H1 (cell line): ENCODE data around the gene RNF39. TPM values are rescaled to one million over a fixed set of nuclear protein-coding genes. Genes with fewer than 3 reads are reported as not detected.
A peak's percentile ranks its signal among the peaks of the same experiment; 100 is the strongest.

ENCODE experiments used
- CTCF ChIA-PET: fragments of 300-600 bp; sonication (Branson Sonifier 250); formaldehyde crosslinking; loops from one replicate; lab custom pipeline; 2021; ENCODE audit not compliant: partially characterized antibody; lab: Charles Lee
- POLR2A ChIA-PET: fragments of 300-600 bp; sonication (Branson Sonifier 250); formaldehyde crosslinking; loops from one replicate; lab custom pipeline; 2021; ENCODE audit warnings: inconsistent platforms; ENCODE audit not compliant: partially characterized antibody; lab: Charles Lee
- DNase-seq, 2 experiments: peaks; one replicate each; pipeline versions ENCODE4 v3.0.0 to v3.0.0-alpha.2; 2010 to 2022; ENCODE audit warnings: low spot score in 2 of 2, low read depth in 1 of 2, mixed read lengths in 1 of 2
- FAIRE-seq: peaks from 2 replicates; lab custom pipeline; 2011; peaks lifted over from hg19 to GRCh38; lab: Jason Lieb, UNC
- H2AFZ ChIP-seq: 2 replicates; pipeline ENCODE4 v1.8.1; 2012; ENCODE audit warnings: low read length, inconsistent platforms
- H2AK5ac ChIP-seq: 2 replicates; pipeline ENCODE4 v1.6.1; 2013; ENCODE audit warnings: low read depth, low read length
- H2BK120ac ChIP-seq: replicated peaks from 2 replicates; pipeline ENCODE3; 2013; ENCODE audit warnings: low read depth, low read length, inconsistent platforms
- H2BK12ac ChIP-seq: 2 replicates; pipeline ENCODE4 v1.6.1; 2013; ENCODE audit warnings: low read depth, low read length
- H2BK15ac ChIP-seq: 2 replicates; pipeline ENCODE4 v1.6.1; 2013; ENCODE audit warnings: low read length
- H2BK20ac ChIP-seq: 2 replicates; pipeline ENCODE4 v1.6.1; 2013; ENCODE audit warnings: low read length
- H2BK5ac ChIP-seq: 2 replicates; pipeline ENCODE4 v1.6.1; 2013; ENCODE audit warnings: low read depth, low read length
- H3K14ac ChIP-seq: 2 replicates; pipeline ENCODE4 v1.6.1; 2013; ENCODE audit warnings: inconsistent platforms; ENCODE audit not compliant: insufficient read length
- H3K18ac ChIP-seq: 2 replicates; pipeline ENCODE4 v1.6.1; 2013; ENCODE audit warnings: low read length; ENCODE audit errors: extremely low read depth
- H3K23ac ChIP-seq: 2 replicates; pipeline ENCODE4 v1.6.1; 2013; ENCODE audit warnings: inconsistent platforms; ENCODE audit not compliant: insufficient read length
- H3K23me2 ChIP-seq: 2 replicates; pipeline ENCODE4 v1.6.1; 2013; ENCODE audit warnings: low read depth, low read length
- H3K27ac ChIP-seq: 2 replicates; pipeline ENCODE4 v1.6.1; 2011; ENCODE audit warnings: low read depth, low read length, inconsistent platforms
- H3K27me3 ChIP-seq, 4 experiments: replicated peaks in 1 of 4; 1 replicate in 1 of 4; 2 replicates in 3 of 4; pipeline versions ENCODE4 v1.6.1 to v1.8.1; 2011 to 2013; ENCODE audit warnings: low read length in 3 of 4, mild to moderate bottlenecking in 3 of 4, inconsistent platforms in 2 of 4, mixed read lengths in 2 of 4, moderate library complexity in 1 of 4; ENCODE audit not compliant: control insufficient read depth in 3 of 4, insufficient read depth in 3 of 4; ENCODE audit errors: extremely low read depth in 1 of 4
- H3K36me3 ChIP-seq, 4 experiments: 2 replicates each; pipeline versions ENCODE4 v1.6.1 to v1.8.1; 2011 to 2013; ENCODE audit warnings: mild to moderate bottlenecking in 4 of 4, low read length in 3 of 4, moderate library complexity in 2 of 4, control low read depth in 1 of 4, inconsistent platforms in 1 of 4; ENCODE audit not compliant: insufficient read depth in 4 of 4, control insufficient read depth in 2 of 4
- H3K4ac ChIP-seq: replicated peaks from 2 replicates; pipeline ENCODE3; 2013; ENCODE audit warnings: low read length, low read depth, mixed read lengths, inconsistent platforms; ENCODE audit not compliant: insufficient read length
- H3K4me1 ChIP-seq, 4 experiments: replicated peaks in 1 of 4; 1 replicate in 1 of 4; 2 replicates in 3 of 4; pipeline versions ENCODE4 v1.6.1 to v1.8.1; 2011 to 2013; ENCODE audit warnings: low read length in 3 of 4, inconsistent platforms in 2 of 4, mixed read lengths in 1 of 4; ENCODE audit not compliant: insufficient read depth in 4 of 4, control insufficient read depth in 3 of 4
- H3K4me2 ChIP-seq, 2 experiments: 2 replicates each; pipeline versions ENCODE4 v1.6.1 to v1.8.1; 2011 to 2013; ENCODE audit warnings: low read depth in 2 of 2, low read length in 2 of 2, control low read depth in 1 of 2, inconsistent platforms in 1 of 2, mild to moderate bottlenecking in 1 of 2; ENCODE audit not compliant: insufficient read depth in 1 of 2
- H3K4me3 ChIP-seq, 4 experiments: fragments of 200-600, 300-600 bp in 1 of 4; sonication (generic), shearing (Covaris generic), sonication (Bioruptor Twin) in 1 of 4; 2 replicates each; pipeline versions ENCODE4 v1.5.1 to v1.8.1; 2011 to 2016; ENCODE audit warnings: low read length in 4 of 4, low read depth in 3 of 4, control low read depth in 2 of 4, inconsistent platforms in 2 of 4, mild to moderate bottlenecking in 2 of 4, mixed read lengths in 1 of 4, moderate library complexity in 1 of 4; ENCODE audit not compliant: insufficient read depth in 2 of 4; ENCODE audit errors: extremely low read depth in 1 of 4
- H3K56ac ChIP-seq: replicated peaks from 2 replicates; pipeline ENCODE3; 2013; ENCODE audit warnings: low read depth, mild to moderate bottlenecking, mixed read lengths, low read length, inconsistent platforms; ENCODE audit not compliant: insufficient read length
- H3K79me1 ChIP-seq: 2 replicates; pipeline ENCODE4 v1.6.1; 2013; ENCODE audit warnings: low read depth, low read length, control low read depth
- H3K79me2 ChIP-seq, 2 experiments: 2 replicates each; pipeline versions ENCODE4 v1.6.1 to v1.8.1; 2012 to 2013; ENCODE audit warnings: low read length in 2 of 2, mild to moderate bottlenecking in 2 of 2, inconsistent platforms in 1 of 2; ENCODE audit not compliant: insufficient read depth in 2 of 2, control insufficient read depth in 1 of 2
- H3K9ac ChIP-seq, 4 experiments: replicated peaks in 1 of 4; 1 replicate in 1 of 4; 2 replicates in 3 of 4; pipeline versions ENCODE4 v1.6.1 to v1.8.1; 2011 to 2013; ENCODE audit warnings: low read depth in 3 of 4, low read length in 3 of 4, control low read depth in 2 of 4, mild to moderate bottlenecking in 2 of 4, moderate library complexity in 2 of 4, inconsistent platforms in 1 of 4; ENCODE audit errors: extremely low read depth in 1 of 4
- H3K9me3 ChIP-seq, 2 experiments: 2 replicates each; pipeline versions ENCODE4 v1.6.1 to v1.8.1; 2012 to 2013; ENCODE audit warnings: mild to moderate bottlenecking in 2 of 2, moderate library complexity in 2 of 2, control low read depth in 1 of 2, inconsistent platforms in 1 of 2, low read depth in 1 of 2, low read length in 1 of 2, mixed read lengths in 1 of 2; ENCODE audit not compliant: insufficient read depth in 2 of 2
- H4K20me1 ChIP-seq, 2 experiments: replicated peaks in 1 of 2; 2 replicates each; pipeline versions ENCODE3 to v1.8.1; 2011 to 2013; ENCODE audit warnings: inconsistent platforms in 2 of 2, low read length in 2 of 2, mild to moderate bottlenecking in 1 of 2; ENCODE audit not compliant: insufficient read depth in 2 of 2, control insufficient read depth in 1 of 2
- H4K5ac ChIP-seq: 2 replicates; pipeline ENCODE4 v1.6.1; 2013; ENCODE audit warnings: low read length, low read depth, mixed read lengths, inconsistent platforms; ENCODE audit not compliant: insufficient read length
- H4K8ac ChIP-seq: 2 replicates; pipeline ENCODE4 v1.8.0; 2013; ENCODE audit warnings: mild to moderate bottlenecking, moderate library complexity, low read length, inconsistent platforms; ENCODE audit not compliant: insufficient read depth; ENCODE audit errors: extremely low read depth
- H4K91ac ChIP-seq: replicated peaks from 2 replicates; pipeline ENCODE3; 2013; ENCODE audit warnings: low read length, mixed read lengths, inconsistent platforms; ENCODE audit not compliant: insufficient read length
- CTCF ChIP-seq, 3 experiments: IDR thresholded peaks; 1 replicate in 2 of 3; 2 replicates in 1 of 3; pipeline versions ENCODE4 v1.5.1 to v1.6.1; 2011; ENCODE audit warnings: low read length in 3 of 3, mild to moderate bottlenecking in 3 of 3, inconsistent platforms in 2 of 3, low read depth in 1 of 3, moderate library complexity in 1 of 3; ENCODE audit not compliant: insufficient read depth in 1 of 3; ENCODE audit errors: control extremely low read depth in 1 of 3
- RAD21 ChIP-seq, 2 experiments: IDR thresholded peaks in 1 of 2; conservative IDR thresholded peaks in 1 of 2; 2 replicates each; pipeline ENCODE4 v1.6.1; 2011; ENCODE audit warnings: low read depth in 2 of 2, low read length in 2 of 2, improper control_type of control experiment in 1 of 2, inconsistent platforms in 1 of 2, mild to moderate bottlenecking in 1 of 2, moderate library complexity in 1 of 2
- WGBS, 2 experiments: shearing (Covaris generic) in 1 of 2; methylation state at CpG; one replicate each; pipeline versions ENCODE4 v1.1.6 to v1.1.7; 2013 to 2015; ENCODE audit warnings: low lambda C conversion rate in 2 of 2, mixed read lengths in 2 of 2, inconsistent platforms in 1 of 2, low coverage in 1 of 2, missing lambda C conversion rate in 1 of 2; ENCODE audit not compliant: insufficient replicate concordance in 2 of 2, insufficient coverage in 1 of 2, insufficient read length in 1 of 2; ENCODE audit errors: extremely low coverage in 1 of 2, missing lambda C conversion rate in 1 of 2; 5-methylcytosine and 5-hydroxymethylcytosine counted together
- polyA plus RNA-seq, 7 experiments: library from polyadenylated mRNA; depleted of rRNA in 3 of 7; stranded (reverse) in 5 of 7; unstranded in 2 of 7; fragments of >200 nt in 5 of 7; fragments of 200-250 nt in 2 of 7; gene quantifications; 1 replicate in 5 of 7; 2 replicates in 1 of 7; 4 replicates in 1 of 7; pipeline versions ENCODE4 v1.2.1 to v1.2.3, GENCODE V29; 2011 to 2013; ENCODE audit warnings: missing spikeins in 2 of 7, mixed read lengths in 2 of 7
- total RNA-seq: library from RNA; stranded (reverse); fragmentation: NEBNext Ultra II Directional; extraction: Animal tissue kit (Norgen Biotek cat#: 25700); gene quantifications from 2 replicates; pipeline ENCODE4 v1.2.1, GENCODE V29; 2021
- TF ChIP-seq, protein P1 (sequence below): IDR thresholded peaks from 2 replicates; pipeline ENCODE4 v1.6.1; 2011; ENCODE audit warnings: low read length, improper control_type of control experiment

Gene RNF39
- total and polyA plus RNA-seq, 2 of the 8 experiments (the other 6 are each of a cell fraction or from before 2014, with no cell fraction given), result 1.4 to 2.3 TPM

- Histone ChIP-seq H3K23me2 (no peaks in the 10 kb centered on the region), H2BK120ac (no peak overlapping the region), H3K23ac (no peak overlapping the region), H2BK20ac (no peak overlapping the region), H3K79me1 (no peaks in the 10 kb centered on the region), H3K4me3 (no peak overlapping the region), H4K8ac (no peak overlapping the region), H3K9me3 (no peaks in the 10 kb centered on the region), H2BK5ac (no peak overlapping the region), H2AK5ac (no peak overlapping the region), H3K27me3 (no peaks in the 10 kb centered on the region), H3K4ac (no peak overlapping the region), H4K91ac (no peak overlapping the region), H3K9ac (no peak overlapping the region), H3K36me3 (no peaks in the 10 kb centered on the region), H2BK15ac (no peak overlapping the region), H3K56ac (no peak overlapping the region), H3K79me2 (no peaks in the 10 kb centered on the region), H3K14ac (no peak overlapping the region), H4K5ac (no peak overlapping the region), H3K4me1 (no peaks in the 10 kb centered on the region), H3K4me2 (no peak overlapping the region), H2AFZ (no peak overlapping the region), H3K18ac (no peak overlapping the region), H2BK12ac (no peak overlapping the region), H4K20me1 (peaks cover 0 to under 1% of the 10 kb centered on the region in 2 experiments), H3K27ac (no peak overlapping the region)
- 60% methylated on average over 4 of the region's 4 CpGs; no CpG with 5 or more reads in 1 of the 2 experiments for WGBS, 2 experiments
- DNase-seq (no peak), FAIRE-seq (no peak)
- peak in 2 of 3 experiments; percentile 20 to 64; a peak in 2 of 4 replicates for TF ChIP-seq CTCF (IDR thresholded peaks at IDR 0.05; ENCODE audit: control extremely low read depth in 1 of 3, insufficient read depth in 1 of 3, low read depth in 1 of 3, low read length in 3 of 3)
- peak in 1 of 2 experiments; percentile 19; a peak in 2 of 4 replicates for TF ChIP-seq RAD21 (IDR thresholded peaks at IDR 0.05 in 1 of 2, conservative IDR thresholded peaks at IDR 0.05 in 1 of 2; ENCODE audit: low read depth in 2 of 2, low read length in 2 of 2)
- TF ChIP-seq, protein P1, sequence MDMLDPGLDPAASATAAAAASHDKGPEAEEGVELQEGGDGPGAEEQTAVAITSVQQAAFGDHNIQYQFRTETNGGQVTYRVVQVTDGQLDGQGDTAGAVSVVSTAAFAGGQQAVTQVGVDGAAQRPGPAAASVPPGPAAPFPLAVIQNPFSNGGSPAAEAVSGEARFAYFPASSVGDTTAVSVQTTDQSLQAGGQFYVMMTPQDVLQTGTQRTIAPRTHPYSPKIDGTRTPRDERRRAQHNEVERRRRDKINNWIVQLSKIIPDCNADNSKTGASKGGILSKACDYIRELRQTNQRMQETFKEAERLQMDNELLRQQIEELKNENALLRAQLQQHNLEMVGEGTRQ, result no peak
- POLR2A ChIA-PET, result no interaction called here
- CTCF ChIA-PET, result interaction anchor here (0.6 to 2.5 kb wide), 9 partner anchors 9 to 290 kb away, joined by 3 to 11 read pairs (median 4); no protein-coding TSS in a partner anchor
Observed at GRCh38 chr6:30037182-30037788, 38.3 kb downstream of the RNF39 start.
